Stimulated activated CD4-positive, alpha-beta T cell treated with anti-CD3 and anti-CD28 coated beads, Interleukin-4, amount 100 ng/mL, for 24 hours (primary cell): ENCODE measurements around the gene SLC3A2.
A peak's percentile ranks its signal among the peaks of the same experiment; 100 is the strongest.
"Not testable (repeated sequence)": the region's sequence is repeated elsewhere in the genome, so short reads cannot be mapped to it uniquely, and the experiment has no call there.

ENCODE experiments used
- DNase-seq: peaks from one replicate; pipeline ENCODE4 v3.0.0-alpha.2; 2020

The SLC3A2 gene

DNA sequence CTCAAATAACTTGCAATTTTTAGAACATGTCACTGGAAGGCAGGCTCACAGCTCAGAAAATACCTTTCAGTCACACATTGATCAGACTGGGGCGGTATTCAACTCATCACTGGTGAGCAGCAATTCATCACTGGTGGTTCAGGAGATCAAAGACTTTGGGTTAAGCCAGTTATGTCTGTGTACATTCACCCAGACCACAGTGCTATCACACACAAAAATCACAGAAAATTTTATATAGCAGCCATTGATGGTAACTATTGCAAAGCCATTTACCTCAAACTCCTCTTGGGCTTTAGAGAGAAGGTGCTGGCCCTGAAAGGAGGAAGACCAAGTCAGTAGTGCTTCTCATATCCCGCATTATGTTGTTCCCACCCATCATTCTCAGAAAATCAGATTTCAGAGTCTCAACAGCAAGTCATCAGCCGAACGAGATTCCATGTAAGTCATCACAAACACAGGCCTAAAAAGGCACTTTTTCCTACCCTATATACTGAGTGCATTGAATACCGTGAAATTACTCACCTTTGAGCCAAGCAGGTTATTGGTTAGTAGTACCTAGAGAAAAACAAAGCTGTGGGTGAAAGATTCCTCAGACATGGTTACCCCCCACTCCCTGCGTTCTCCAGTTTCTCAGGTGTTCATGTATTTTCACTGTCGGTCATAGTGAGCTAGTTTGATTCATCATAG lies 27.3 kb upstream of the SLC3A2 start:
- DNase-seq, result peak; percentile 43

DNA sequence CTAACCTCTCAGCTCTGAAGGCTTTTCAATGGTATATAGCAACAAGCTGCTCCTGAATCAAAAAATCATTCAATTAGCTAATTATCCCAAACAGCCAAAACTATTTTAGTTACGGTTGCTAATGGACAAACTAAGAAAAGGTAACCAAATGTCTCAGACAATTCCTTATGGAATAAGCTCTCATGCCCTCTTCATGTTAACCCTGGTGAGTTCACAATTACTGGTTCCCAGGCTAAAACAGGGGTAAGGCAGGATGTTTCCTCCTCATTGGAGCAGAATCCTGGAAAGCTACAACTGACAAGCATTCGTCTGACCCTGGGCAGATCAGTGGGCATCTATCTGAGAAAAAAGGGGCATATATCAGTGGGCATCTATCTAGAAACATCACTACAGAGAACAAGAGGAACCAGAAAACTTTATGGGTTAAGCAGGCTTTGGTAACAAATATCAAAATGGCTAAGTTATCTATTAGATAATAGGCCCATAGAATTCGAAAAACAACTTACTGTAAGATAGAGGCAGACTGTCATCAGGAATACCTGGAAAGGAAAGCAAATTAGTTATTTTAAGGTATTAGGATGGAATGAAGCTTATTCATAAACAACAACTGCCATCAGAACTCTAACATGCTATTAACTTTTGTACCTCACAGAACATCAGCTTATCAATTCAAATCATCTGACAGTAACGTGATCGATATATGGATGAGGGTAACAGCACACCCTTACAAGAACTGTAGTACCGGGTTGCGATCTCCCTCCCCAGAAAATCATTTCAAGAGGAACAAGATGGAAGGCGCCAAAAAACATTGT lies 26.5 kb upstream of the SLC3A2 start:
- peak; percentile 30 for DNase-seq

DNA sequence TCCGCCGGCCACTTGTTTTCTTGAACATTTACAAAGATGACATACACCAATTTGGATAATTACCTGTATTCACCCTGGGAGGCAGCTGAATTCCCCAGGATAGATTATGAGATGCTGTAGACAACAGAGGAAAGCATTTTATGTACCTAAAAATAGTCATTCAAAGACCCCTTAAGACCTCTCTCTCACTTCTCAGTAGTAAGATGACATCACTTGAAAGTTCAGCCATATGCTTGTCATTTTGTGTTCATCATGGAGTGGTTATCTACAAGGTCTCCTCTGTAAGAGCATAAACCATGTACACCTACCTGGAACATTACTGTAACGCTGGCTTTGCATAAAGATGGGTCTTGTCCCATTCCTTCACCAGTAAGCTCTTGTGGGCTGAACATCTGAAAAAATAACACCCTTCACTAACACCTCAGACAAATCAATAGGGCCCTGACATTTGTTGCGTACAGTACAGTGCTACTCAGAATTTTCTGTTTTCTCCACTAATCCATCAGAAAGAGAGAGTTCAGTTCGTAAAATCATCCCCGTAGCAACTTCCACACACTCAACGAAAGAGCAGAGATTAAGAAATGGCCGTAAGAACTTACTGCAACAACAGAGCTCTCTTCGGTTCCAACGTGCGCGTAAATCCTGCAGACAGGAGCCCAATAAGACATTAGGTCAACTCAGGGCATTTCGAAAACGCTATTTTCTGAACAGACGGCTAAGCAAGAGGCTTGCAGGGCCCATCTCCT lies 25.7 kb upstream of the SLC3A2 start:
- DNase-seq, result no peak

DNA sequence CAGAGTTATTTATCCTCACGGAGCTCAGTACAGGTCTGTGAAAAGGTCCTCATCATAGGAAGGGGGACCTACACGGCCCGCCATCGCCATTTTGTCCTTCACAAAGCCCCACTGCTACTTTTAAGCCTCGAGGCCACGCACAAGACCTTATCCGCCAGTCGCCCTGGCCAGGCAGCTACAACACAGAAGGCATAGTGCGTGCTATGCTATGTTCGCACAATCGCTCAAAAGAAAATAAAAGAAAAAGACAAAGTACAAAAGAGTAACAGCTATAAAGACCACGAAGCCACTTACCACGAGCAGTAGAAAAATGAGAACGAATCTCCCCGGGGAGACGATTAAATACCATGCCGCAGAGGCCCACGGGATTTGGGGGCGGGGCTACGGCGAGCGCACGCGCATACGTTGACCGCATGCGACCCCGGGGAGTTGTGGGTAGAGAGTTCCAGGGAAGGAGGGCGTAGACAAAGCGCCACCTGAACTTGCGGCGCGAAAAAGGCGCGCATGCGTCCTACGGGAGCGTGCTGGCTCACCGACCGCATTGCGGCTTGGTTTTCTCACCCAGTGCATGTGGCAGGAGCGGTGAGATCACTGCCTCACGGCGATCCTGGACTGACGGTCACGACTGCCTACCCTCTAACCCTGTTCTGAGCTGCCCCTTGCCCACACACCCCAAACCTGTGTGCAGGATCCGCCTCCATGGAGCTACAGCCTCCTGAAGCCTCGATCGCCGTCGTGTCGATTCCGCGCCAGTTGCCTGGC lies 24.9 kb upstream of the SLC3A2 start:
- peak; percentile 98 for DNase-seq

DNA sequence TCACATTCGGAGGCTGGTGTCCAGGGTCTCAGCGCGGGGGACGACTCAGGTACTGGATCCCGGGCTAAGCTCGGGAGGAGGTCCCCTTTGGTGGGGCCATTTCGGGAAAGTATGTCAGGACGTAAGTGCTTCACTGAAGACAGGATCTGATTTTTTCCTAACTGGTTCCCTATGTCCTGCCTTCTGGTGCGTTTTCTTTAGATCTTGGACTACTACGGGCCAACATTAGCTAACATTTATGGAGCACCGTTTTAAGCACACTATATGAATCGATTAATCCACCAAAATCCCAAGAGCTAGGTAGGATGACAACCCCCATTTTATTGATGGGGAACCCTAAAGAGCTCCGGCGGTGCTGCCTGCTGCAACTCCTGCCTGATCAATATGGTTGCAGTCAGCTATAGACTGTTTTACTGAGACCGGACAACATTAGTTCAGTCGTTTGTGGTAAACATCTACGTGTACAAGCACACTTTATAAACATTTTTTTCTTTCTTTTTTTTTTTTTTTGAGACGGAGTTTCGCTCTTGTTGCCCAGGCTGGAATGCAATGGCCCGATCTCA lies 24.3 kb upstream of the SLC3A2 start:
- no peak for DNase-seq

DNA sequence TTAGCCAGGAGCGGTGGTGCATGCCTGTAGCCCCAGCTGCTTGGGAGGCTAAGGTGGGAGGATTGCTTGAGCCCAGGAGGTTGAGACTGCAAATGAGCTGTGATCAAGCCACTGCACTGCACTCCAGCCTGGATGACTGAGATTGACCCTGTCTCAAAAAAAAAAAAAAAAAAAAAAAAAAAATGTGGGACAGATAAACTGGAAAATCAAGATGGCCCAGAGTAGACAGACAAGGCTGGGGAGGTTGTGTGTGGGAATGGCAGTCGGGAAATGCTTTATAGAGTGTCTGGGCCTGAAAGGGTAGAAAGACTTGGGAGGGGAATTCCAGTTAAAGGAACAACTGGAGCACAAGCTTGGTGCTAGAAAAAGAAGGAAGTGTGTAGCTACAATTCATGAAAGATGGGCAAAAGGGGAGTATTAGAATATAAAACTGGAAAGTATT lies 23.1 kb upstream of the SLC3A2 start:
- no peak for DNase-seq

DNA sequence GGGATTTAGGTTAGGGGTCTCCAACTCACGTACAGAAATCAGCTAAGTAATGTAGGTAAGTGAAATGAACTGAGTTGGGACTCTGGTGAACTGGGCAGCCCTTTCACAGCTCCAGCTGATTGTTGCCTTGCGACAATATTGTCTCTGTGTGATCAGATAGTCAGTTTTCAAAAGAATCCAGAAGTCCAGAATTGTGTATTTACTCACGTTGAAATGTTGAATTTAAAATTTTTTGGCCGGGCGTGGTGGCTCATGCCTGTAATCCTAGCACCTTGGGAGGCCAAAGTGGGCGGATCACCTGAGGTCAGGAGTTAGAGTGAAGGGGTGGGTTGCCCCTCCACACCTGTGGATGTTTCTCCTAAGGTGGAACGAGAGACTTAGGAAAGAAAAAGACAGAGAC lies 22.5 kb upstream of the SLC3A2 start:
- no peak for DNase-seq

DNA sequence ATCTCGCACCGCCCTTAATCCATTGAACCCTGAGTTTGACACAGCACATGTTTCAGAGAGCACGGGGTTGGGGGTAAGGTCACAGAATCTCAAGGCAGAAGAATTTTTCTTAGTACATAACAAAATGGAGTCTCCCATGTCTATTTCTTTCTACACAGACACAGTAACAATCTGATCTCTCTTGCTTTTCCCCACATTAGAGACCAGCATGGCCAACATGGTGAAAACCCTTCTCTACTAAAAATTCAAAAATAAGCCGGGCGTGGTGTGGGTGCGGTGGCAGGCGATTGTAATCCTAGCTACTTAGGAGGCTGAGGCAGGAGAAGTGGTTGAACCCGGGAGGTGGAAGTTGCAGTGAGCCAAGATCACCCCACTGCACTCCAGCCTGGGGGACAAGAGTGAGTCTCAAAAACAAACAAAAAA lies 21.4 kb upstream of the SLC3A2 start:
- not testable (repeated sequence) for DNase-seq

DNA sequence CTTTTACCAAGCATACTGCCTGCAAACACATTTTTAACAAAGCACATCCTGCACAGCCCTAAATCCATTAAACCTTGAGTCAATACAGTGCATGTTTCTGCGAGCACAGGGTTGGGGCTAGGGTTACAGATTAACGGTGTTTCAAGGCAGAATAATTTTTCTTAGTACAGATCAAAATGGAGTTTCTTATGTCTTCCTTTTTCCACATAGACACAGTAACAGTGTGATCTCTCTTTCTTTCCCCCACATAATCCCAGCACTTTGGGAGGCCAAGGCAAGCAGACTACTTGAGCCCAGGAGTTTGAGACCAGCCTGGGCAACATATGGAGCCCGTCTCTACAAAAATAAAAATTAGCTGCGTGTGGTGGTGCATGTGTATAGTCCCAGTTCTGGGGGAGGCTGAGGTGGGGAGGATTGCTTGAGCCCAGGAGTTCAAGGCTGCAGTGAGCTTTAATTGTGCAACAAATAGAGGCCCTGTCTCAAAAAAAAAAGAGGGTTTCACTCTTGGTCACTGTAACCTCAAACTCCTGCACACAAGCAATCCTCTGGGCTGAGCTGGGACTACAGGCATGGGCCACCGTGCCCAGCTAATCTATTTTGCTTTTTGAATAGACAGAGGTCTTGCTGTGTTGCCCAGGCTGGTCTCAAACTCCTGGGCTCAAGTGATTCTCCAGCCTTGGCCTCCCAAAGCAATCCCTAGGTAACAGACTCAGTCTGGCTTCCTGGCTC lies 19.7 kb upstream of the SLC3A2 start:
- DNase-seq, result no peak

DNA sequence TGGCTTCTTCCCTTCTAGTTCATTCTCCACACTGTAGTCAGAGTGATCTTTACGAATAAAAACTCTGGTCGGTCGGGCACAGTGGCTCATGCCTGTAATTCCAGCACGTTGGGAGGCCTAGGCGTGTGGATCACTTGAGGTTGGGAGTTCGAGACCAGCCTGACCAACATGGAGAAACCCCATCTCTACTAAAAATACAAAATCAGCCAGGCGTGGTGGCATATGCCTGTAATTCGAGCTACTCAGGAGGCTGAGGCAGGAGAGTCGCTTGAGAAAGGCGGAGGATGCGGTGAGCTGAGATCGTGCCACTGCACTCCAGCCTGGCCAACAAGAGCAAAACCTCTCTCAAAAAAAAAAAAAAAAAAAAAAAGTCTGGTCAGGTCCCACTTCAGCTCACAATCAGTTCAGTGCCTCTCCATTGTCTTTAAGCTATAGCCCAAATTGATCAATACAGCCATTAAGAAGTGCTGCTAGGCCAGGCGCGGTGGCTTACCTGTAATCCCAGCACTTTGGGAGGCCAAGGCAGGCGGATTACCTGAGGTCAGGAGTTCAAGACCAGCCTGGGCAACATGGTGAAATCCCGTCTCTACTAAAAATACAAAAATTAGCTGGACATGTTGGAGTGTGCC lies 19.0 kb upstream of the SLC3A2 start:
- DNase-seq, result not testable (repeated sequence)

DNA sequence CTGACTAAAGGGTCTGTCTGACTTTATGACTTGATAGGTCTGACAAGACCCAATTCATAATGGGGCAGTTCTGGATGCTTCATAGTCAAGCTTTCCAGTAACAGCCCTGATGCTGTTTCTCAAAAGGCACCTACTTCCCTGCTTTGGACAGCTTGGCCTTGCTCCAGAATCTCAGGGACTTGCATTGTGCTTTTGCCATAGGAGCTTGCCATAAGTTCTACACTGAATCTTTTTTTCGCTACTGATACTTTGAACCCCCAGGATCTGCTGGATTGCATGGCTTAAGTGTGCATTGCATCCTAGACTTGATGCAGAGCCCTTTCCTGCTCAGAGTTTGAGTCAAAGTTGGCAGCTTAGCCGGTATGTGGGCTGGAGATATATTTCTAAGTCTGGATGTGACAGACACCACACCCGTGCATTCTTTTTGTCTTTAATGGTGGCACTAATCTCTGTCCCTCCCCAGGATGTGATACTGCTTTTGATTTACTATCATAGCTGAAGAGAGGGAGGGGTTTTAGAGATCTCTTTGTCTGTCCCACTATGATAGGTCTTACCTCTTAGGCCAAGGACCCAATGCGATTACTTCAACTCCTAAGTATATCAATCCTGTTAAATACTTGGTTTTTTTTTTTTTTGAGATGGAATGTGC lies 16.9 kb upstream of the SLC3A2 start:
- DNase-seq, result no peak

DNA sequence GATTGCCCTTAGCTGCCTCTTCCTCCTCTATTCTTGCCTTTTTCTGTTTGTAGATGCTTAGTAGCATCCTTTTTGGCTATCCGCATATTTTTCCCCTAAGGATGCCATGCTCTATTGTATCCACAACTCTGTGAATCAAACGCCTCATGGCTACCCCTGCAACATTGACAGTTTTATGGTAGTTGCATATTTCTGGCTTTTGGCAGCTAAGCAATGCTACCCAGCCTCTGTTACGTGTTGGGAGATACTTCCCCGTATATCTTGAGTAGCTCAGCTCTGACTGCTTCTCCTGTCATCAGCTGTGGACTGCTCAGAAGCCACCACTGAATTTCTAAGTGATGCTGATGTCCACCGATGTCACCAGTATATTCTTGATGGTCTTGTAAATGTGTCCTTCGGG lies 15.1 kb upstream of the SLC3A2 start:
- DNase-seq, result no peak

DNA sequence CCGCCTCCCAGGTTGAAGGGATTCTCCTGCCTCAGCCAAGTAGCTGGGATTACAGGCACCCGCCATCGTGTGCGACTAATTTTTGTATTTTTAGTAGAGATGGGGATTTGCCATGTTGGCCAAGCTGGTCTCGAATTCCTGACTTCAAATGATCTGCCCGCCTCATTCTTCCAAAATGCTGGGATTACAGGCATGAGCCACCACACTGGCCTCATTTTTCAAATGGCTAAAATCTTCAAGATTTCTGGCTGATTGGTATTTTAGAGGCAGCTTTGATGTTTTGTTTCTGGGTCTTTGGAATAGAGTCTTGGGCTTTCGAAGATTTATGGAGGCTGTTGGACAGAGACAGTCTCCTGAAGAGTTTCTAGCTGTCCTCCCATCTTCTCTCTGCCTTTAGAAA lies 5.8 kb upstream of the SLC3A2 start:
- DNase-seq, result no peak

DNA sequence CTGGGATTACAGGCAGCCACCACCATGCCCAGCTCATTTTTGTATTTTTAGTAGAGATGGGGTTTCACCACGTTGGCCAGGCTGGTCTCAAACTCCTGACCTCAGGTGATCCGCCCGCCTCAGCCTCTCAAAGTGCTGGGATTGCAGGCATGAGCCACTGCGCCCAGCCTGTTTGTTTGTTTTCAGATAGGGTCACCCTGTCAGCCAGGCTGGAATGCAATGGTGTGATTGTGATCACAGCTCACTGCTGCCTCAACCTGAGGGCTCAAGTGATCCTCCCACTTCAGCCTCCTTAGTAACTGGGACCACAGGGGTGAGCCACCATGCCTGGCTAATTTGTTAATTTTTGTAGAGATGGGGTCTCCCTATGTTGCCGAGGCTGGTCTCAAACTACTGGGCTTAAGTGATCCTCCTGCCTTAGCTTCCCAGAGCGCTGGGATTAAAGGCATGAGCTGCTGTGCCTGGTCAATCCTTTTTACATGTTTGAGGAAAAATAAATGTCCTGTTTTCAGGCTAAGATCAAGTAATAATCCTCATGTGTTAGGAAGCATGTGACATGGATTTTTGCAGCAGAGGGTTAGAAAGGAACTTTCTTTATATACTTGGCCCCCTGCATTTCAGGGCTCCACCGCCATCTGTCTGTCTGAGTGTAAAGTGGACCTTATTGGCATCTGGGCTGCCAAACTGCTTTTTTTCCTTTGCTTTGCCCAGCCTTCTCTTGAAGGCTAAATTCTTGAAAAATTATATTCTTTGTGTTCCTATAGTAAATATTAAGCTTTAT lies 4.8 kb upstream of the SLC3A2 start:
- no peak for DNase-seq

DNA sequence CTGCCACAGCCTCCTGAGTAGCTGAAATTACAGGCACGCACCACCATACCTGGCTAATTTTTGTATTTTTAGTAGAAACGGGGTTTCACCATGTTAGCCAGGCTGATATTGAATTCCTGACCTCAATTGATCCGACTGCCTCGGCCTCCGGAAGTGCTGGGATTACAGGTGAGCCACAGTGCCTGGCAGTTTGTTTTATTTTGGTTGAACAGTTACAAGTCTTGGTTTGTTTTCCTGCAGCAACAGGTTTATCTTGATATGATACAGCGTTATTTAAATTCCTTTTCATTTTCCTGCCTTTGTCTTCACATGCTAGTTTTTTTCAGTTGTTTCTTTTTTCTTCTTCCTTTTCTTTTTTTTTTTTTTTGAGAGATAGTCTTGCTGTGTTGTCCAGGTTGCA lies 4.0 kb upstream of the SLC3A2 start:
- DNase-seq, result no peak

DNA sequence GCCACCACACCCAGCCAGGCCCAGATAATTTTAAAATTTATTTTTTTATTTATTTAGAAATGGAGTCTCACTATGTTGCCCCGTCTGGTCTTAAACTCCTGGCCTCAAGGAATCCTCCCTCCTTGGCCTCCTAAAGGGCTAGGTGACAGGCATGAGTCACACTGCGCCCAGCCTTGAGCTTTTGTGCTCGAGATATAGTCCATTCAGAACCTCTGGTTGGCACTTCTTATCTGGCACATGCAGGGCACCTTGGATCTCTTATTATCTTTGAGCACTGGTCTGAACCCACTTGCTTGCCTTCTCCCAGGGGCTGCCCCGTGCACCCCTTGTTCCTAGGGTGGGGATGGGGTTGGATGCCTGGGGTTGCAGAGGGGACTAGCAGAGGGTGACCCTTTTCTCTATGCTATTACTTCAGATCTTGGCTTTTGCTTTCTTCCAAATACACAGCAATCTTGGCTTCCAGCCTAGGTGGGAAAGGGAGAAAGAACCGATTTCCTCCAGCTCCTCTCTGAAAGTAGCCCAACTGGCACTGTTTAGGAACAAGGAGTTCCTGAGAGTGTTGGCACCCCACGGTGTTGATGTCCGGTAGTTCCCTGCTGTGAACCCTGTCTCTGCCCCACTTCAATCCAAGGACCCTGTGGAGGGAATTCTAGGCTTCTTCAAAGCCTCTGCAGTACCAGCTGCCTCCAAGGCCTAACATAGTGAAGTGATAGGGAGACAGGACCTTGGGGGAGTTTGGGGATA lies 1.3 kb upstream of the SLC3A2 start:
- DNase-seq, result no peak

DNA sequence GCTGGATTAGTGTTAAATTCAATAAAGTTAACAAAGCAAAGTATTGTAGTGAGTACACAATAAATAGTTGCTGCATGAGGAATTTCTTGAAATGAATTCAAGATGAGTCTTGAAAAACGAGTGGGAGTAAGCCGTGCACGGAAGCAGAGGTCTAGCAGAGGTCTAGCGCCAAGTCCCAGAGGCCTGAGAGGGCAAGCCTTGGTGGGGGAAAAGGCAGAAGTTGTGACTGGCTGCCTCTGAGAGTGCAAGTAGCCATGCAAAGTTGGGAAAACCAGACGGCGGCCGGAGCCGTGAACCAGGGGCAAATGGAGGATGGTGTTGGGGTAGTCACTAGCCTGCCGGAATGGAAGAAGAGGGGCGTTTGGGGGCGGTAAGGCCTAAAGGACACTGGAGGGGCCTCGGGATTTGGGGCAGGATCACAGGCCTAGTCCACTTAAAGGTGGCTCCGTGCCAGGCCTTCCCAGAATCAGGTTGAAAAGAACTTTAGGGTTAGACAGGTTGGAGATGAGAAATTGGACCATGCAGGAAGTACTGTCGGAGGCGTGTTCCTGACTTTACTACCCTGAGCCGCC lies 379 bp upstream of the SLC3A2 start:
- DNase-seq, result peak; percentile 56

DNA sequence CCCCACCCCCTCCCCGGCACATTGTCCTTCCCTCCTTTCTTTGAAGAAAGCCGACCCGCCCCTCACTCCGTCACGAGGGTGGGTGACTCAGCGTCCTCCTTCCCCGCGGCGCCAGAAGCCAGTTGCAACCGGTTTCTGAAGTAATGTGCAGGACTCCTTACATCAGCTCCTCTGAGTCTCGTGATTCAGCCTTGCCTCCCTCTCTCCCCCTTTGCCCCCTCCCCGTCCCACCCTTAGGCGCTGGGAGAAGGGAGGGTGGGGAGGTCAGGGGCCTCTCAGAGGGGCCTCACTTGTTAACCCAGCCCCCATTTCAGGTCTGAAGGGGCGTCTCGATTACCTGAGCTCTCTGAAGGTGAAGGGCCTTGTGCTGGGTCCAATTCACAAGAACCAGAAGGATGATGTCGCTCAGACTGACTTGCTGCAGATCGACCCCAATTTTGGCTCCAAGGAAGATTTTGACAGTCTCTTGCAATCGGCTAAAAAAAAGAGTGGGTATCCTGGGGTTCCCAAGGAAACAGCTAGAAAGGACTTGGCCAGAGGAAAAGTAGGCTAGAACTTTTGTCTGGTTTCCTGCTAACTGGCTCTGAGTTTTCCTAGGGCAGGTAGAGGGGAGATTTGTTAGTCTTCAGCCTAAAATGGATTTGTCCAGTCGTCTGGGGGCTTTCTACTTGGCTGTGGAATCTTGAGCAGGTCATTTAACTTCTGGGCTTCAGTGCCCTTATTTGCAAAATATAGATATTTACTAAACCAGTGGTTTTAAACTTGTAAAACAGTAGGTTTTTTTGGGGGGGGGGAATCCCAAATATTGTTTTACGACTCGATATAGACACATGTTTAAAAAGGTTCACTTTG lies 1.1 kb downstream of the SLC3A2 start:
- peak; percentile 96 for DNase-seq
